Activated T-helper 2 cell treated with anti-CD3 and anti-CD28 coated beads, Interferon-gamma antibody, Interleukin-2, Interleukin-4, amounts not matched to agents 10 μg/mL and 5 μg/mL and 100 μg/mL, durations not matched to agents 14 hours and 24 hours and 36 hours (primary cell): ENCODE measurements around the gene KRT31. TPM values are rescaled to one million over a fixed set of nuclear protein-coding genes. Genes with fewer than 3 reads are reported as not detected.
"Not testable (repeated sequence)": the region's sequence is repeated elsewhere in the genome, so short reads cannot be mapped to it uniquely, and the experiment has no call there.

ENCODE experiments used
- DNase-seq: peaks from one replicate; pipeline ENCODE4 v3.0.0; 2021; ENCODE audit warnings: low spot score
- H3K27ac Mint-ChIP-seq: one replicate; pipeline ENCODE4 v1.8.0; 2021; ENCODE audit warnings: mixed read lengths
- H3K27me3 Mint-ChIP-seq: one replicate; pipeline ENCODE4 v1.8.0; 2021; ENCODE audit warnings: low read depth, mixed read lengths
- H3K36me3 Mint-ChIP-seq: one replicate; pipeline ENCODE4 v1.8.0; 2021; ENCODE audit warnings: low read depth, mixed read lengths
- H3K4me1 Mint-ChIP-seq: one replicate; pipeline ENCODE4 v1.8.0; 2021; ENCODE audit warnings: low read depth, mixed read lengths
- H3K4me3 Mint-ChIP-seq: one replicate; pipeline ENCODE4 v1.8.0; 2021; ENCODE audit warnings: low read depth, mild to moderate bottlenecking, moderate library complexity, mixed read lengths
- H3K9me3 Mint-ChIP-seq: one replicate; pipeline ENCODE4 v1.8.0; 2021; ENCODE audit warnings: mixed read lengths
- intact Hi-C: fragments of 100-400 bp; cut with micrococcal nuclease; formaldehyde crosslinking; loops from one replicate; pipeline ENCODE4 v1.15.1; 2023
- total RNA-seq: library from RNA; stranded (reverse); gene quantifications from 2 replicates; pipeline ENCODE4 v1.2.3, GENCODE V29; 2022

Gene KRT31
- not detected in 2 replicates for total RNA-seq

GRCh38 chr17:41396996-41397660 is at the start of gene KRT31:
KRT31 (minus strand) TSS chr17:41397608; CDS start chr17:41397539, 69 bp downstream.
- no peak within 1 kb of the TSS for H3K4me3 Mint-ChIP-seq
- H3K27me3 Mint-ChIP-seq, result no peaks in the 10 kb centered on the region
- H3K9me3 Mint-ChIP-seq, result no peaks in the 10 kb centered on the region
- intact Hi-C loops, result no loop called here
- no peaks in the 10 kb centered on the region for H3K36me3 Mint-ChIP-seq
- H3K4me1 Mint-ChIP-seq, result peaks cover 2% of the 10 kb centered on the region
- DNase-seq, result no peak
- no peak within 1 kb of the TSS for H3K27ac Mint-ChIP-seq

GRCh38 chr17:41446806-41447205 is 49.4 kb upstream of the KRT31 start:
- H3K4me3 Mint-ChIP-seq, result no peak overlapping the region

GRCh38 chr17:41444640-41445039 is 47.2 kb upstream of the KRT31 start:
- intact Hi-C loops, result no loop called here
- Mint-ChIP-seq H3K27ac (no peak overlapping the region), H3K4me3 (no peak overlapping the region), H3K4me1 (no peaks in the 10 kb centered on the region), H3K36me3 (no peaks in the 10 kb centered on the region), H3K9me3 (no peaks in the 10 kb centered on the region), H3K27me3 (peaks cover 8% of the 10 kb centered on the region)
- no peak for DNase-seq

More at GRCh38 chr17:41446806-41447205, 49.4 kb upstream of the KRT31 start:
- no peak for DNase-seq
- Mint-ChIP-seq H3K36me3 (no peaks in the 10 kb centered on the region), H3K4me1 (no peaks in the 10 kb centered on the region), H3K9me3 (no peaks in the 10 kb centered on the region), H3K27ac (no peak overlapping the region), H3K27me3 (peaks cover 10% of the 10 kb centered on the region)
- intact Hi-C loops, result no loop called here

- intact Hi-C loops, result no loop called here
- peaks cover 9% of the 10 kb centered on the region for H3K27me3 Mint-ChIP-seq
Measured at GRCh38 chr17:41444186-41444585, 46.8 kb upstream of the KRT31 start.

GRCh38 chr17:41442739-41443138 is 45.3 kb upstream of the KRT31 start:
- Mint-ChIP-seq H3K27me3 (peaks cover 6% of the 10 kb centered on the region), H3K4me1 (no peaks in the 10 kb centered on the region), H3K36me3 (no peaks in the 10 kb centered on the region), H3K27ac (no peak overlapping the region), H3K4me3 (no peak overlapping the region), H3K9me3 (no peaks in the 10 kb centered on the region)
- DNase-seq, result no peak
- intact Hi-C loops, result no loop called here

More at GRCh38 chr17:41444186-41444585, 46.8 kb upstream of the KRT31 start:
- no peaks in the 10 kb centered on the region for H3K4me1 Mint-ChIP-seq
- no peaks in the 10 kb centered on the region for H3K36me3 Mint-ChIP-seq
- H3K9me3 Mint-ChIP-seq, result no peaks in the 10 kb centered on the region
- no peak for DNase-seq
- H3K27ac Mint-ChIP-seq, result no peak overlapping the region
- H3K4me3 Mint-ChIP-seq, result no peak overlapping the region

GRCh38 chr17:41440531-41441033 is 43.2 kb upstream of the KRT31 start, which contains the start of gene KRT38:
KRT38 (minus strand) TSS chr17:41440983; CDS start chr17:41440921, 62 bp downstream.
- Mint-ChIP-seq H3K4me1 (no peaks in the 10 kb centered on the region), H3K4me3 (no peak within 1 kb of the TSS), H3K9me3 (no peaks in the 10 kb centered on the region), H3K36me3 (no peaks in the 10 kb centered on the region), H3K27me3 (peaks cover 10% of the 10 kb centered on the region), H3K27ac (no peak within 1 kb of the TSS)
- intact Hi-C loops, result no loop called here
- no peak for DNase-seq

GRCh38 chr17:41439375-41439774 is 42.0 kb upstream of the KRT31 start:
- intact Hi-C loops, result no loop called here
- no peaks in the 10 kb centered on the region for H3K4me1 Mint-ChIP-seq
- H3K4me3 Mint-ChIP-seq, result no peak overlapping the region
- peaks cover 10% of the 10 kb centered on the region for H3K27me3 Mint-ChIP-seq
- H3K27ac Mint-ChIP-seq, result no peak overlapping the region
- H3K9me3 Mint-ChIP-seq, result no peaks in the 10 kb centered on the region
- H3K36me3 Mint-ChIP-seq, result no peaks in the 10 kb centered on the region
- no peak for DNase-seq

- Mint-ChIP-seq H3K27me3 (peaks cover 10% of the 10 kb centered on the region), H3K9me3 (no peaks in the 10 kb centered on the region), H3K27ac (no peak overlapping the region), H3K36me3 (no peaks in the 10 kb centered on the region), H3K4me3 (no peak overlapping the region), H3K4me1 (no peaks in the 10 kb centered on the region)
- no peak for DNase-seq
- intact Hi-C loops, result no loop called here
Measured at GRCh38 chr17:41437769-41438168, 40.4 kb upstream of the KRT31 start.

- peaks cover 10% of the 10 kb centered on the region for H3K27me3 Mint-ChIP-seq
- H3K4me1 Mint-ChIP-seq, result no peaks in the 10 kb centered on the region
Measured at GRCh38 chr17:41437254-41437653, 39.8 kb upstream of the KRT31 start.

GRCh38 chr17:41434415-41434814 is 37.0 kb upstream of the KRT31 start:
- Mint-ChIP-seq H3K4me3 (no peak overlapping the region), H3K9me3 (no peaks in the 10 kb centered on the region), H3K27me3 (peaks cover 8% of the 10 kb centered on the region), H3K4me1 (no peaks in the 10 kb centered on the region), H3K36me3 (no peaks in the 10 kb centered on the region), H3K27ac (no peak overlapping the region)
- no peak for DNase-seq
- intact Hi-C loops, result no loop called here

More at GRCh38 chr17:41437254-41437653, 39.8 kb upstream of the KRT31 start:
- Mint-ChIP-seq H3K36me3 (no peaks in the 10 kb centered on the region), H3K4me3 (no peak overlapping the region), H3K27ac (no peak overlapping the region), H3K9me3 (no peaks in the 10 kb centered on the region)
- intact Hi-C loops, result no loop called here
- no peak for DNase-seq

GRCh38 chr17:41434005-41434404 is 36.6 kb upstream of the KRT31 start:
- Mint-ChIP-seq H3K36me3 (no peaks in the 10 kb centered on the region), H3K27me3 (peaks cover 8% of the 10 kb centered on the region), H3K27ac (no peak overlapping the region), H3K9me3 (no peaks in the 10 kb centered on the region), H3K4me3 (no peak overlapping the region), H3K4me1 (no peaks in the 10 kb centered on the region)
- intact Hi-C loops, result no loop called here
- DNase-seq, result no peak

GRCh38 chr17:41433586-41433985 is 36.2 kb upstream of the KRT31 start:
- no peaks in the 10 kb centered on the region for H3K36me3 Mint-ChIP-seq
- H3K4me1 Mint-ChIP-seq, result no peaks in the 10 kb centered on the region
- no peak for DNase-seq
- H3K27ac Mint-ChIP-seq, result no peak overlapping the region
- no peak overlapping the region for H3K4me3 Mint-ChIP-seq
- H3K27me3 Mint-ChIP-seq, result peaks cover 8% of the 10 kb centered on the region
- intact Hi-C loops, result no loop called here
- H3K9me3 Mint-ChIP-seq, result no peaks in the 10 kb centered on the region

GRCh38 chr17:41430376-41430775 is 33.0 kb upstream of the KRT31 start:
- H3K9me3 Mint-ChIP-seq, intact Hi-C loops, DNase-seq, H3K4me3 Mint-ChIP-seq, H3K36me3 Mint-ChIP-seq, H3K27ac Mint-ChIP-seq, H3K27me3 Mint-ChIP-seq, H3K4me1 Mint-ChIP-seq: not testable (repeated sequence)
